Subcutaneous adipose tissue (tissue), 4 donors: ENCODE measurements around the gene NCKAP5. TPM values are rescaled to one million over a fixed set of nuclear protein-coding genes. Genes with fewer than 3 reads are reported as not detected.

ENCODE experiments used
- total RNA-seq, 4 donors: library from RNA; depleted of rRNA; stranded (reverse); fragments of >200 nt; gene quantifications; one replicate each; pipeline ENCODE4 v1.1.0, GENCODE V29; 2016
- TF ChIP-seq, protein P1 (sequence below): fragments of 450-650 bp; IDR thresholded peaks from one replicate; pipeline ENCODE4 v1.5.1; 2016; ENCODE audit warnings: low read depth, mild to moderate bottlenecking, control low read depth, antibody characterized with exemption, moderate library complexity

NCKAP5 gene
- total RNA-seq, 4 donors from 2014 or later, result 1.5 to 6.4 (median 3.8) TPM

DNA sequence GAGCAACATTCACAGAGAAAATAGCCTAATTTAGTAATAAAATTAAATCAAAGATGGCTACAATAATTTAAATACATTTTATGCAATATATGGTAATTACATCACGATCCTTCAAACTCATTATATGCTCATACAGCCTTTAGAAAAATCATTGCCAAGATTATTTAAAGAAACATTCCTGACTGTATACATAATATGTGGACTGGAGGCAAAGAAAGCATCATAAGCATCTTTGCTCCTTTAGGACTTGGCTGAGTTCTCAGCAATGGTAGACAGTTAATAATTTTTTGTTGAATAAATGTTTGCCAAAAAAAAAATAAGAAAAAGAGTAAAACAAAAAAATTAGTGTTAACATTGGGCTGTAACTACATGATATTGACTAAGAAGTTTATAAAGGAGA lies 26.9 kb downstream of the NCKAP5 start:
- TF ChIP-seq, protein P1, sequence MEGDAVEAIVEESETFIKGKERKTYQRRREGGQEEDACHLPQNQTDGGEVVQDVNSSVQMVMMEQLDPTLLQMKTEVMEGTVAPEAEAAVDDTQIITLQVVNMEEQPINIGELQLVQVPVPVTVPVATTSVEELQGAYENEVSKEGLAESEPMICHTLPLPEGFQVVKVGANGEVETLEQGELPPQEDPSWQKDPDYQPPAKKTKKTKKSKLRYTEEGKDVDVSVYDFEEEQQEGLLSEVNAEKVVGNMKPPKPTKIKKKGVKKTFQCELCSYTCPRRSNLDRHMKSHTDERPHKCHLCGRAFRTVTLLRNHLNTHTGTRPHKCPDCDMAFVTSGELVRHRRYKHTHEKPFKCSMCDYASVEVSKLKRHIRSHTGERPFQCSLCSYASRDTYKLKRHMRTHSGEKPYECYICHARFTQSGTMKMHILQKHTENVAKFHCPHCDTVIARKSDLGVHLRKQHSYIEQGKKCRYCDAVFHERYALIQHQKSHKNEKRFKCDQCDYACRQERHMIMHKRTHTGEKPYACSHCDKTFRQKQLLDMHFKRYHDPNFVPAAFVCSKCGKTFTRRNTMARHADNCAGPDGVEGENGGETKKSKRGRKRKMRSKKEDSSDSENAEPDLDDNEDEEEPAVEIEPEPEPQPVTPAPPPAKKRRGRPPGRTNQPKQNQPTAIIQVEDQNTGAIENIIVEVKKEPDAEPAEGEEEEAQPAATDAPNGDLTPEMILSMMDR, result no peak

DNA sequence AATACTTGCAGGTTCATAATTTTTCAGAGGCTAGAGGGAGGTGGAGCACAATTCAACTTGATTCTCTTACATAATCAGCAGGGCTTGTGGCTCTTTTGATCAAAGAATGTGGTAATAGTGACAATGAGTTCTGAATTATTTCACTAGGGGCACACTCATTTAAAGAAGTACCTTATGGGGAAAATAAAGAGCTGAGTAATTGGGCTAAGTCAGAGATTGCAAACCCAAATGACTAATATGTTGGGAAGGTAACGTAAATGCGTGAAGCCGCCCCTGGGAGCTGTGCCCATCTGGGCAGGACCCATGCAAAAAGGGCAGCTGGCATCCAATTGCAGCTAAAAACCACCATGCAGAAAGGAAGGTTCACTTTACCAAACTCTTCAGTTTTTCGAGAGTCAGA lies 35.3 kb downstream of the NCKAP5 start:
- TF ChIP-seq, protein P1, result no peak

DNA sequence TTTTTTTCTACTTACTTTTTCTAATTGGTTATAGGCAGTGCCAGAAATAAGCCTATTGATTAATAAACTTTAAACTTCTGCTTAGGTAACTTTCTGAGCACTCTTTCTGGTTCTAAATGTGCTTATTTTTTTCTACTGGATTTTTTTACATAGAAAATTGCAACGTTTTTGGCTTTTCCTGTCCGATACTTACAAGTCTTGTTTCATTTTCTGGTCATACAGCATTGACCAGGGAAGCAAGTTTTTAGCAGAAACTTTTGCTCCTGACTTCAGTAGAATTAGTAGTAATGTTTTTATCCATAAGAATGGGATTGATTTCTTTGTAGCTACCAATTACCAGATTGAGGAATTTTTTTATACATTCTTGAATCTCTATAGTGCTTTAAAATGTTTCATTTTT lies 36.9 kb downstream of the NCKAP5 start:
- TF ChIP-seq, protein P1, result no peak

DNA sequence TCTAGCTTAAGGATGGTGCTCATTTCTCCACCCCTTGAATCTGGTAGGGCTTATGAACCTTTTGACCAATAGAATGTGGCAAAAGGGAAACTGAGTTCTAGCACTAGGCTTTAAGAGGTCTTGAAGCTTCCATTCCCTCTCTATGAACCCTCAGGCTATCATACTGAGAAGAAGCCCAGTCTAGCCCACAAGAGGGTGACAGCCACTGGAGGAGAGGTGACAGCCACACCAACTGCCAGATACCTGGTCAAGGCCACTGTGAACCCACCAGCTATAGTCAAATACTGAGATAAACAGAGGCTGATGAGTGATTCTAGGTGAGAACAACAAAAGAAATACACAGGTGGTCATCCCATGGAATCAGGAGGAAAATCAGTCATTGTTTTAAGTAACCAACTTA lies 37.6 kb downstream of the NCKAP5 start:
- TF ChIP-seq, protein P1, result no peak

DNA sequence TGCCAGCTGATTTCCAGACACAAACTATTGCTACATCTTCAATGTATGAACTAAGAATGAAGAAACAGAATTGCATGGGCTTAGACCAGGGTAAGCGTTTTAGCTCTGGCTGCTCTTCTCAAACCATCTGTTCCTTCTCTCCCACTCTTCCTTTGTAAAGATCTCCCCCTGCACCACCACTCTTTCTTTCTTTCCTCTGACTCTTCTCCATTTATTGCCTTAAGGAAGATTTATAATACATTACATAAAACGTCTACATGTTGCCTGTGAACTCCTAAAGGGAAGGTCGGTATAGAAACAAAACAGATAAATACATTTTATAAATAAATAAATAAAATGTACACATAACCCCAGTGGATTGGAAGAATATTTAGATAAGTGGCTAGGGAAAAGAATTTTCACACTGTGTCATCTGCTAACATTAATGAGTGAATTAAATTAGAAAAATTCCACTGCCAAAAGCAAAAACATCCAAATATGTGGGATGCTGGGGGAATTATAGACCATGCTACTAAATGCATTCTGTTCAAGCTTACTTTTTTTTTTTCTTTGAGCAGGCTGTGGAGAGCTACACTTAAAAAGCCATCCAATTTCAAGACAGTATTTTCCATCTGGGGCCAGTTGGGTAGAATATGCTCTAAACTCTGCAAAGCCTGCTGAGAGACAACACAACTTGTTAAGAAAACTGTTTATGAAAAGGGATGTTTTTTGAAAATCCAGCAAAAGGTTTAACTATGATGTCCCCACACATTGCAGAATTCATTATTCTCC lies 41.5 kb downstream of the NCKAP5 start:
- TF ChIP-seq, protein P1, result no peak

DNA sequence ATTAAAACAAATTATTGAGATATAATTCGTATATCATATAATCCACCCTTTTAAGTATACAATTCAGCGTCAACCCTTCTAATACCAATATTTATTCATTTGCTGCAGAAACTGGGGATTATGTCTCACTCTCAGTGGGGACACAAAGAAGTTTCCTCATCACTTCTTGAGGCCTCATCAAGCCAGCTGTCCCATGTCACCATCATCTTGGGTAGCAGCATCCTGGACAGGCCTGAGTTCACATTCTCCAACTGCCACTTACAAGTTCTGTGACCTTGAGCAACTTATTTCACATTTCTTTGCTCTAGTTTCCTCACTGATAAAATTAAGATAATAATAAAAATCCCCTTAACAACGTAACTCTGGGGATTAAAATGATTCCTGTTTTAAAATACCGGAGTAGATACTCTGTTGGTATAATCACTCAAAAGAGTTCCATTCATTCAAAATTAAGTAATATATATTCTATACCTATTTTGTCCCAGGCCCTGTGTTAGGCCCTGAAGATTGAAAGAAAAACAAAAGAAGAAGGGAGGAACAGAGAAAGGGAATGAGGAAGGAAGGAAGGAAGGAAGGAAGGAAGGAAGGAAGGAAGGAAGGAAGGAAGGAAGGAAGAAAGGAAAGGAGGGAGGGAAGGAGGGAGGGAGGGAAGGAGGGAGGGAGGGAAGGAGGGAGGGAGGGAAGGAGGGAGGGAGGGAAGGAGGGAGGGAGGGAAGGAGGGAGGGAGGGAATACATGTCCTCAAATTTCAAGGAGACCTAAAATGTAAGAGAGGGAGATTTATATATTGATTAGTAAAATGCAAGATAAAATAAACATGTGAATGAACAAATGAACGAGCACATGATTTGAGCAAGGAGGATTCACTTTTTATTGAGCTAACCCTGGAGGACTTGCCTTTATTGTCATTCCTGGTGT lies 42.4 kb downstream of the NCKAP5 start:
- TF ChIP-seq, protein P1, result no peak

DNA sequence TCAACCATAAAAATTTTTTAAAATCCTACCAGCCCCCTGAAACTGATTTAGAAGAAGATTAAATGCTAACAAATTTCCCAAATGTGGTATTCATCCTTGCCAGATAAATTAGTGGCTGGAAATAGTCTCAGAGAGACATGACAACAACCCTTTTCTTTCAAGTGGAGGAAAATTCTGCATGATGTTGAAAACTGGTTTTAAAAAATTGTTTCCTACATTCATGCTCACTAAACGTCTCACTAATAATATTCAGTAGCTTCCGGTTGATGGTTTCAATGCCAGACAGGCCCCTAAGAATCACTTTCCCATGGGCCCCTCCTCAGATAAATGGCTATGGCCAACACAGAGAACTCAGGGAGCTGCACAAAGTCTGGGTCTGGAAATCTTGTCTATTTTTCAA lies 43.2 kb downstream of the NCKAP5 start:
- TF ChIP-seq, protein P1, result no peak
